HepG2 (cell line): Measurements from ENCODE around the gene MZF1. TPM values are rescaled to one million over a fixed set of nuclear protein-coding genes. Genes with fewer than 3 reads are reported as not detected.

Source experiments
- AHDC1 ChIP-seq: sonication (generic); formaldehyde crosslinking; IDR thresholded peaks from 2 replicates; pipeline ENCODE4 v1.5.1; 2020; ENCODE audit warnings: mild to moderate bottlenecking, missing genetic modification reagents, borderline replicate concordance
- ATF2 ChIP-seq: sonication (generic); formaldehyde crosslinking; IDR thresholded peaks from 2 replicates; pipeline ENCODE4 v1.4.0; 2020; ENCODE audit warnings: missing genetic modification reagents
- ATF5 ChIP-seq: sonication (generic); formaldehyde crosslinking; IDR thresholded peaks from 2 replicates; pipeline ENCODE4 v1.4.0; 2020; ENCODE audit warnings: mild to moderate bottlenecking, low read depth, missing genetic modification reagents
- ERF ChIP-seq: IDR thresholded peaks from 2 replicates; pipeline ENCODE4 v1.6.1; 2018; ENCODE audit warnings: missing biosample characterization, missing genetic modification reagents
- GLI4 ChIP-seq: sonication (generic); formaldehyde crosslinking; IDR thresholded peaks from 2 replicates; pipeline ENCODE4 v1.5.1; 2020; ENCODE audit warnings: missing genetic modification reagents, mild to moderate bottlenecking, moderate library complexity, borderline replicate concordance
- KAT7 ChIP-seq: IDR thresholded peaks from 2 replicates; pipeline ENCODE4 v1.6.1; 2018; ENCODE audit warnings: borderline replicate concordance, missing compliant biosample characterization
- RNF2 ChIP-seq: fragments of 450-650 bp; conservative IDR thresholded peaks from 2 replicates; pipeline ENCODE4 v1.6.1; 2016; ENCODE audit warnings: low read depth
- SOX13 ChIP-seq, 3 experiments: fragments of 450-650 bp in 1 of 3; sonication (generic) in 1 of 3; formaldehyde crosslinking in 1 of 3; IDR thresholded peaks in 2 of 3; conservative IDR thresholded peaks in 1 of 3; 2 replicates each; pipeline versions ENCODE4 v1.5.0 to v1.6.1; 2016 to 2020; ENCODE audit warnings: antibody characterized with exemption in 1 of 3, mild to moderate bottlenecking in 1 of 3, missing compliant biosample characterization in 1 of 3, missing genetic modification reagents in 1 of 3, moderate library complexity in 1 of 3
- SRSF1 ChIP-seq: fragments of 200-400 bp; formaldehyde crosslinking; optimal IDR thresholded peaks from 2 replicates; pipeline ENCODE3; 2017; ENCODE audit warnings: mild to moderate bottlenecking, low read depth, low read length, moderate library complexity
- ZBTB20 ChIP-seq: sonication (generic); formaldehyde crosslinking; IDR thresholded peaks from 2 replicates; pipeline ENCODE4 v1.8.1; 2023; ENCODE audit warnings: missing genetic modification reagents, low read depth, mild to moderate bottlenecking, borderline replicate concordance
- ZFP91 ChIP-seq: sonication (generic); formaldehyde crosslinking; IDR thresholded peaks from 2 replicates; pipeline ENCODE4 v1.9.0; 2022; ENCODE audit warnings: missing genetic modification reagents, mild to moderate bottlenecking, borderline replicate concordance
- ZNF121 ChIP-seq: sonication (generic); formaldehyde crosslinking; IDR thresholded peaks from 2 replicates; pipeline ENCODE4 v1.5.0; 2020; ENCODE audit warnings: mild to moderate bottlenecking, missing genetic modification reagents
- ZNF24 ChIP-seq: fragments of 450-650 bp; IDR thresholded peaks from 2 replicates; pipeline ENCODE4 v1.6.1; 2017; ENCODE audit warnings: antibody characterized with exemption, mild to moderate bottlenecking
- ZNF44 ChIP-seq: sonication (generic); formaldehyde crosslinking; IDR thresholded peaks from 2 replicates; pipeline ENCODE4 v1.5.1; 2020; ENCODE audit warnings: mild to moderate bottlenecking, missing genetic modification reagents
- ZNF546 ChIP-seq: sonication (generic); formaldehyde crosslinking; conservative IDR thresholded peaks from 2 replicates; pipeline ENCODE4 v1.8.1; 2023; ENCODE audit warnings: mild to moderate bottlenecking, missing genetic modification reagents
- ZNF577 ChIP-seq: sonication (generic); formaldehyde crosslinking; IDR thresholded peaks from 2 replicates; pipeline ENCODE4 v1.4.0; 2020; ENCODE audit warnings: mild to moderate bottlenecking, low read depth, missing genetic modification reagents, borderline replicate concordance
- ZNF724P ChIP-seq: sonication (generic); formaldehyde crosslinking; IDR thresholded peaks from 2 replicates; pipeline ENCODE4 v1.8.0; 2022; ENCODE audit warnings: missing genetic modification reagents, borderline replicate concordance
- ZSCAN21 ChIP-seq: sonication (generic); formaldehyde crosslinking; IDR thresholded peaks from 2 replicates; pipeline ENCODE4 v1.8.0; 2022; ENCODE audit warnings: mild to moderate bottlenecking, missing genetic modification reagents, moderate library complexity, borderline replicate concordance
- polyA plus RNA-seq, 8 experiments: library from polyadenylated mRNA; depleted of rRNA in 3 of 8; stranded (reverse) in 7 of 8; unstranded in 1 of 8; fragments of >200 nt; fragmentation: Illumina TruSeq in 4 of 8; extraction: Trizol in 4 of 8; gene quantifications; 2 replicates each; pipeline versions ENCODE4 v1.2.1 to v1.2.3, GENCODE V29; 2011 to 2016; ENCODE audit warnings: low read depth in 4 of 8, missing spikeins in 1 of 8, mixed read lengths in 1 of 8; ENCODE audit not compliant: insufficient read depth in 1 of 8
- total RNA-seq, 5 experiments: library from RNA; depleted of rRNA; stranded (reverse); fragments of >200 nt; fragmentation: Illumina TruSeq; extraction: Trizol; gene quantifications; 2 replicates each; pipeline ENCODE4 v1.2.3, GENCODE V29; 2016; ENCODE audit warnings: low read depth in 1 of 5

Gene MZF1
- total and polyA plus RNA-seq, 2 of the 13 experiments (the other 11 are each of a cell fraction or from before 2014, with no cell fraction given), result 3.1 to 8.1 TPM

- TF ChIP-seq ATF2 (CRISPR knock-in tag) (no peak), ZNF24 (0 out of 2 replicates have a peak, but pooled peaks have one; percentile 22), AHDC1 (CRISPR knock-in tag) (peak; percentile 41; the same call in 1 of the 2 replicates), SOX13 (IDR thresholded peaks at IDR 0.05) (no peak), SOX13 (CRISPR knock-in tag; conservative IDR thresholded peaks at IDR 0.05 in 1 of 2, IDR thresholded peaks at IDR 0.05 in 1 of 2) (no peak; a peak in 2 of 4 replicates), ZBTB20 (peak; percentile 73; the same call in 1 of the 2 replicates), ZNF546 (peak; percentile 6; the same call in 1 of the 2 replicates), RNF2 (peak; percentile 55; the same call in 1 of the 2 replicates), ZSCAN21 (CRISPR knock-in tag) (peak; percentile 54; the same call in 1 of the 2 replicates), ERF (CRISPR knock-in tag) (peak; percentile 64; the same call in 1 of the 2 replicates), KAT7 (CRISPR knock-in tag) (peak; percentile 53; the same call in 1 of the 2 replicates), ATF5 (CRISPR knock-in tag) (0 out of 2 replicates have a peak, but pooled peaks have one; percentile 40), ZFP91 (CRISPR knock-in tag) (peak; percentile 82), ZNF44 (CRISPR knock-in tag) (no peak), SRSF1 (peak; percentile 85), ZNF577 (peak; percentile 82; the same call in 1 of the 2 replicates), ZNF121 (no peak), ZNF724P (CRISPR knock-in tag) (peak; percentile 68; the same call in 1 of the 2 replicates), GLI4 (CRISPR knock-in tag) (0 out of 2 replicates have a peak, but pooled peaks have one; percentile 10)
These were observed 13.7 kb downstream of the MZF1 start (continued) for GRCh38 chr19:58559275-58560006.
